HepG2 (cell line): Measurements from ENCODE around the gene SRGAP3. TPM values are rescaled to one million over a fixed set of nuclear protein-coding genes. Genes with fewer than 3 reads are reported as not detected.
A peak's percentile ranks its signal among the peaks of the same experiment; 100 is the strongest.

Experiments used
- ATAC-seq: fragments of 200-7000 bp; cut with Tn5 transposase; 3 replicates; pipeline ENCODE4 v1.9.1; 2020; ENCODE audit warnings: mild to moderate bottlenecking, moderate library complexity
- BruUV-seq: library from RNA; stranded (reverse); fragments of 400-500 nt; replicated peaks from 2 replicates; lab custom pipeline; 2021; lab: Mats Ljungman, UMichigan
- CTCF ChIA-PET: fragments of 300-600 bp; formaldehyde crosslinking; extraction: SDS; loops from one replicate; lab custom pipeline; 2021; ENCODE audit warnings: low total read pairs, inconsistent platforms, low intra/inter-chr PET ratio; lab: Yijun Ruan, JAX
- POLR2A ChIA-PET: fragments of 350-600 bp; sonication (Branson Sonifier 250); formaldehyde crosslinking; loops from one replicate; lab custom pipeline; 2020; ENCODE audit warnings: antibody characterized with exemption, inconsistent platforms; lab: Yijun Ruan, JAX
- DNase-seq: peaks from one replicate; pipeline ENCODE4 v3.0.0-alpha.2; 2015; ENCODE audit warnings: low spot score
- FAIRE-seq: peaks from 3 replicates; lab custom pipeline; 2011; peaks lifted over from hg19 to GRCh38; lab: Jason Lieb, UNC
- H2AFZ ChIP-seq: one replicate; pipeline ENCODE4 v1.6.1; 2011; ENCODE audit warnings: low read length, inconsistent platforms
- H3K27ac ChIP-seq: fragments of 300-600 bp; 3 replicates; pipeline ENCODE4 v1.8.0; 2011; ENCODE audit warnings: mixed run types, mild to moderate bottlenecking, mixed read lengths, low read length, inconsistent platforms; ENCODE audit not compliant: insufficient read depth; ENCODE audit errors: extremely low read length
- H3K27me3 ChIP-seq, 2 experiments: fragments of 200-600 bp in 1 of 2; 2 replicates in 1 of 2; 3 replicates in 1 of 2; pipeline versions ENCODE4 v1.6.0 to v1.8.0; 2011; ENCODE audit warnings: low read length in 2 of 2, mild to moderate bottlenecking in 2 of 2, moderate library complexity in 2 of 2, inconsistent platforms in 1 of 2; ENCODE audit not compliant: insufficient read depth in 2 of 2, control insufficient read depth in 1 of 2
- H3K36me3 ChIP-seq, 2 experiments: fragments of 200-600 bp in 1 of 2; replicated peaks in 1 of 2; 2 replicates in 1 of 2; 3 replicates in 1 of 2; pipeline versions ENCODE4 v1.5.1 to v1.8.0; 2011; ENCODE audit warnings: low read length in 2 of 2, inconsistent platforms in 1 of 2; ENCODE audit not compliant: insufficient read depth in 2 of 2, control insufficient read depth in 1 of 2
- H3K4me1 ChIP-seq: 2 replicates; pipeline ENCODE4 v1.5.1; 2012; ENCODE audit warnings: low read length, inconsistent platforms; ENCODE audit not compliant: insufficient read depth
- H3K4me2 ChIP-seq: 2 replicates; pipeline ENCODE4 v1.6.0; 2011; ENCODE audit warnings: low read depth, low read length, inconsistent platforms
- H3K4me3 ChIP-seq, 3 experiments: fragments of 200-600 bp in 1 of 3; sonication (generic), shearing (Covaris generic) in 1 of 3; replicated peaks in 1 of 3; 2 replicates each; pipeline ENCODE4 v1.5.1; 2011 to 2016; ENCODE audit warnings: low read length in 3 of 3, inconsistent platforms in 2 of 3, low read depth in 2 of 3, mild to moderate bottlenecking in 2 of 3, control low read depth in 1 of 3, mixed read lengths in 1 of 3; ENCODE audit not compliant: insufficient read depth in 1 of 3
- H3K79me2 ChIP-seq: one replicate; pipeline ENCODE4 v1.6.1; 2011; ENCODE audit warnings: low read length, inconsistent platforms; ENCODE audit not compliant: insufficient read depth
- H3K9ac ChIP-seq: 2 replicates; pipeline ENCODE4 v1.6.0; 2011; ENCODE audit warnings: mild to moderate bottlenecking, low read depth, low read length, inconsistent platforms; ENCODE audit not compliant: insufficient read depth
- H3K9me3 ChIP-seq: 2 replicates; pipeline ENCODE4 v1.5.1; 2012; ENCODE audit warnings: mild to moderate bottlenecking, low read length
- H4K20me1 ChIP-seq: 2 replicates; pipeline ENCODE4 v1.6.0; 2011; ENCODE audit warnings: inconsistent platforms, mild to moderate bottlenecking, low read length, moderate library complexity; ENCODE audit not compliant: insufficient read depth
- FOSL2 ChIP-seq: sonication (generic); formaldehyde crosslinking; IDR thresholded peaks from 2 replicates; pipeline ENCODE4 v1.4.0; 2020; ENCODE audit warnings: missing genetic modification reagents
- FOXC1 ChIP-seq: sonication (generic); formaldehyde crosslinking; IDR thresholded peaks from 2 replicates; pipeline ENCODE4 v1.8.0; 2022; ENCODE audit warnings: mild to moderate bottlenecking, missing genetic modification reagents, borderline replicate concordance
- KLF15 ChIP-seq: sonication (generic); formaldehyde crosslinking; IDR thresholded peaks from 2 replicates; pipeline ENCODE4 v1.8.1; 2023; ENCODE audit warnings: borderline replicate concordance, mild to moderate bottlenecking, inconsistent platforms, missing genetic modification reagents, mixed read lengths
- MAZ ChIP-seq, 2 experiments: sonication (generic) in 1 of 2; formaldehyde crosslinking in 1 of 2; IDR thresholded peaks; 2 replicates each; pipeline versions ENCODE4 v1.5.0 to v1.6.1; 2012 to 2020; ENCODE audit warnings: low read depth in 2 of 2, mild to moderate bottlenecking in 2 of 2, borderline replicate concordance in 1 of 2, improper control_type of control experiment in 1 of 2, low read length in 1 of 2, missing genetic modification reagents in 1 of 2, moderate library complexity in 1 of 2
- PPARG ChIP-seq: conservative IDR thresholded peaks from 2 replicates; pipeline ENCODE4 v1.6.1; 2016; ENCODE audit warnings: missing biosample characterization, missing genetic modification reagents
- SMC3 ChIP-seq: IDR thresholded peaks from 2 replicates; pipeline ENCODE4 v1.6.1; 2011; ENCODE audit warnings: low read length, improper control_type of control experiment
- SUZ12 ChIP-seq: fragments of 150-350 bp; IDR thresholded peaks from 2 replicates; pipeline ENCODE4 v1.6.1; 2014; ENCODE audit warnings: low read depth, low read length
- TBP ChIP-seq: sonication (generic); formaldehyde crosslinking; IDR thresholded peaks from 2 replicates; pipeline ENCODE4 v1.5.0; 2020; ENCODE audit warnings: missing genetic modification reagents
- TFDP2 ChIP-seq: sonication (generic); formaldehyde crosslinking; IDR thresholded peaks from 2 replicates; pipeline ENCODE4 v1.4.0; 2020; ENCODE audit warnings: missing genetic modification reagents
- THAP7 ChIP-seq: sonication (generic); formaldehyde crosslinking; IDR thresholded peaks from 2 replicates; pipeline ENCODE4 v1.8.1; 2023; ENCODE audit warnings: mild to moderate bottlenecking, missing genetic modification reagents
- YEATS4 ChIP-seq: sonication (generic); formaldehyde crosslinking; IDR thresholded peaks from 2 replicates; pipeline ENCODE4 v1.4.0; 2020; ENCODE audit warnings: missing genetic modification reagents, borderline replicate concordance
- ZFP62 ChIP-seq: sonication (generic); formaldehyde crosslinking; IDR thresholded peaks from 2 replicates; pipeline ENCODE4 v1.4.0; 2020; ENCODE audit warnings: missing genetic modification reagents
- ZNF687 ChIP-seq: sonication (generic); formaldehyde crosslinking; IDR thresholded peaks from 2 replicates; pipeline ENCODE4 v1.5.1; 2020; ENCODE audit warnings: mild to moderate bottlenecking, missing genetic modification reagents, moderate library complexity
- WGBS: methylation state at CpG from one replicate; pipeline ENCODE4 v1.1.6; 2017; ENCODE audit warnings: low lambda C conversion rate; 5-methylcytosine and 5-hydroxymethylcytosine counted together
- in situ Hi-C: cut with HindIII; loops from 2 replicates; pipeline ENCODE4 v1.10.0; 2017; ENCODE audit warnings: low pct_unique_long_range_greater_than_20kb; ENCODE audit not compliant: extremely low pct_ligation_motif_present
- intact Hi-C: fragments of 100-400 bp; cut with micrococcal nuclease; formaldehyde crosslinking; loops from one replicate; pipeline ENCODE4 v1.10.0; 2022; ENCODE audit not compliant: unreplicated experiment
- polyA plus RNA-seq, 8 experiments: library from polyadenylated mRNA; depleted of rRNA in 3 of 8; stranded (reverse) in 7 of 8; unstranded in 1 of 8; fragments of >200 nt; fragmentation: Illumina TruSeq in 4 of 8; extraction: Trizol in 4 of 8; gene quantifications; 2 replicates each; pipeline versions ENCODE4 v1.2.1 to v1.2.3, GENCODE V29; 2011 to 2016; ENCODE audit warnings: low read depth in 4 of 8, missing spikeins in 1 of 8, mixed read lengths in 1 of 8; ENCODE audit not compliant: insufficient read depth in 1 of 8
- total RNA-seq, 5 experiments: library from RNA; depleted of rRNA; stranded (reverse); fragments of >200 nt; fragmentation: Illumina TruSeq; extraction: Trizol; gene quantifications; 2 replicates each; pipeline ENCODE4 v1.2.3, GENCODE V29; 2016; ENCODE audit warnings: low read depth in 1 of 5
- TF ChIP-seq, protein P1 (sequence below): sonication (generic); formaldehyde crosslinking; IDR thresholded peaks from 2 replicates; pipeline ENCODE4 v1.8.1; 2022; ENCODE audit warnings: mild to moderate bottlenecking, missing genetic modification reagents

The SRGAP3 gene
- total and polyA plus RNA-seq, 2 of the 13 experiments (the other 11 are each of a cell fraction or from before 2014, with no cell fraction given) = 1.2 to 1.4 TPM

GRCh38 chr3:9204253-9204992 lies 45.0 kb downstream of the SRGAP3 start (continued):
- TF ChIP-seq TFDP2 (CRISPR knock-in tag) (0 out of 2 replicates have a peak, but pooled peaks have one; percentile 21), SMC3 (no peak), KLF15 (no peak; the same call in 1 of the 2 replicates), MAZ (IDR thresholded peaks at IDR 0.05; ENCODE audit: borderline replicate concordance, low read depth, low read length) (0 out of 2 replicates have a peak, but pooled peaks have one; percentile 40), MAZ (CRISPR knock-in tag; IDR thresholded peaks at IDR 0.05; ENCODE audit: low read depth) (no peak), TBP (no peak)
- TF ChIP-seq, all 625 proteins: peak for 152

GRCh38 chr3:9203317-9203716 lies 46.1 kb downstream of the SRGAP3 start:
- in situ Hi-C loops = no loop called here
- no peaks in the 10 kb centered on the region for H3K36me3 ChIP-seq
- TF ChIP-seq PPARG (CRISPR knock-in tag) (no peak), FOSL2 (CRISPR knock-in tag) (no peak), THAP7 (CRISPR knock-in tag) (no peak), ZFP62 (CRISPR knock-in tag) (no peak), SUZ12 (no peak), YEATS4 (CRISPR knock-in tag) (no peak), FOXC1 (CRISPR knock-in tag) (no peak), ZNF687 (CRISPR knock-in tag) (no peak)
- TF ChIP-seq, protein P1, sequence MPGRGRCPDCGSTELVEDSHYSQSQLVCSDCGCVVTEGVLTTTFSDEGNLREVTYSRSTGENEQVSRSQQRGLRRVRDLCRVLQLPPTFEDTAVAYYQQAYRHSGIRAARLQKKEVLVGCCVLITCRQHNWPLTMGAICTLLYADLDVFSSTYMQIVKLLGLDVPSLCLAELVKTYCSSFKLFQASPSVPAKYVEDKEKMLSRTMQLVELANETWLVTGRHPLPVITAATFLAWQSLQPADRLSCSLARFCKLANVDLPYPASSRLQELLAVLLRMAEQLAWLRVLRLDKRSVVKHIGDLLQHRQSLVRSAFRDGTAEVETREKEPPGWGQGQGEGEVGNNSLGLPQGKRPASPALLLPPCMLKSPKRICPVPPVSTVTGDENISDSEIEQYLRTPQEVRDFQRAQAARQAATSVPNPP (CRISPR knock-in tag) = no peak
- no peaks in the 10 kb centered on the region for H3K79me2 ChIP-seq
- FAIRE-seq (no peak), DNase-seq (no peak), ATAC-seq (no peak)
- H3K9me3 ChIP-seq = no peaks in the 10 kb centered on the region
- ChIA-PET POLR2A (no interaction called here), CTCF (no interaction called here)
- no peak overlapping the region for H3K27ac ChIP-seq
- H3K27me3 ChIP-seq = 0 out of 5 replicates have a peak, but pooled peaks cover 0 to 3% of the 10 kb centered on the region in 2 experiments
- BruUV-seq = no TSS peak
- intact Hi-C loops = no loop called here
- 78% methylated on average over 2 of the region's 2 CpGs for WGBS
- H3K4me2 ChIP-seq = no peak overlapping the region
- H4K20me1 ChIP-seq = no peaks in the 10 kb centered on the region
- peaks cover 21% of the 10 kb centered on the region for H3K4me1 ChIP-seq
- no peak overlapping the region for H3K9ac ChIP-seq
- H3K4me3 ChIP-seq = no peak overlapping the region
- H2AFZ ChIP-seq = no peak overlapping the region
